GM18909 (cell line): Measurements from ENCODE around the gene C6orf141.
"Not testable (repeated sequence)": the region's sequence is repeated elsewhere in the genome, so short reads cannot be mapped to it uniquely, and the experiment has no call there.

ENCODE experiments used
- ATAC-seq: cut with Tn5 transposase; IDR thresholded peaks from one replicate; pipeline ENCODE4 v1.9.1; 2021; ENCODE audit warnings: mild to moderate bottlenecking; ENCODE audit not compliant: unreplicated experiment, poor library complexity

C6orf141 gene

DNA sequence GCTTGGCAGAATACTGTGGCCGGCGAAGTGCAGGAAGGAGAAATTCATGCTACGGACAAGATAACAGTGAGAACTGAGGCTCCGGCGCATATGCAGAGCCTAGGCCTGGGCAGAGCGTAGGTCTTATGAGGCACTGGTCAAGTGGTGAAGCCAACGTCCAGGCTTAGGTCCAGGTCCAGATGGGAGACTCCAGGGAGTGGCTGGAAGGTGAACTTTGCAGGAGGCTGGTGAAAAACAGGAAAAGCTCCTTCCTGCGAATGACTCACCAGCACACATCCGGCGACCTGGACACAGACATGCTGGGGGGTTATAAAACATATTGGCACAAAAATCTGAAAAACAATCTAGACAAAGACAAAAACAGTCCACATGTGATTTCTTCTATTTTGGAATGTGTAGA lies 15.4 kb downstream of the C6orf141 start:
- ATAC-seq, result no peak

GRCh38 chr6:49570474-49571079 lies 20.1 kb downstream of the C6orf141 start:
- ATAC-seq, result no peak

DNA sequence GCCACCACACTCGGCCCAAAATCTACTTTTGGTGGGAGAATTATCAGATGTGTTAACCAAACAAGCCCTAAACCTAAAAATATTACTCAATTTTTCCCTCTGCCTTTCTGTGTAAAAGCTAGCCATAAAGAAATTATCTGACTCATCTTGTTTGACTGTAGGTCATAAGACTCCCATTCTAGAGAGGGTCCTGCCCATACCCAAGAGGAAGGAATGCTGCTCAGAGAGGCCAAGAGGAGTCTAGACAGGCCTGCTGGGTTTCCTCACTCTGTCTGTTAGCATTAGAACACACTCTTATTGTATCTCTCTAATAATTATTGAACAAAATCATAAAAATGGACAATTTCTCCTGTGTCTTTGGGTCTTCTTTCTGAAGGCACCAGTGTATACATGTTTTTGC lies 26.1 kb downstream of the C6orf141 start:
- no peak for ATAC-seq

GRCh38 chr6:49579649-49580048 lies 29.2 kb downstream of the C6orf141 start:
- ATAC-seq, result no peak

- no peak for ATAC-seq
Measured at GRCh38 chr6:49582529-49582928, 32.1 kb downstream of the C6orf141 start.

DNA sequence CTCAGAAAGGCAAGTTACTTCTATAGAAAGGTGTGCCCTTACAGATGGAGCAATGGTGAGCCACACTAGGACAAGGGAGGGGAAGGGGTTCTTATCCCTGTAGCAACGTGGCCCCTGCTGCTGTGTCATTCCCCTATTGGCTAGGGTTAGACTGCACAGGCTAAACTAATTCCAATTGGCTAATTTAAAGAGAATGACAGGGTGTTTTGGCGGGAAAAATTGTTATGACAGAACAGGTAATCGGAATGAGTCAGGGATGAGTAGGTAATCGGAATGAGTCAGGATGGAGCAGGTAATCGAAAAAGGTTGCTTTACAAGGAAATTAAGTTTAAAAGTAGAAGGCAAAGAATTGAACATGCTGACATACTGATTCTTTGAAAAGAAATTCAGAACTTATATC lies 36.8 kb downstream of the C6orf141 start:
- ATAC-seq, result not testable (repeated sequence)
